Stimulated activated naive CD8-positive, alpha-beta T cell treated with anti-CD3 and anti-CD28 coated beads, Interleukin-15, amount 100 ng/mL, for 72 hours (primary cell): ENCODE results near the gene CARD14.
"Not testable (repeated sequence)": the region's sequence is repeated elsewhere in the genome, so short reads cannot be mapped to it uniquely, and the experiment has no call there.

Source experiments
- ATAC-seq: fragments of 150-1000 bp; cut with Tn5 transposase; 2 replicates; pipeline ENCODE4 v1.10.0; 2021; ENCODE audit warnings: mild to moderate bottlenecking, moderate library complexity
- DNase-seq, 2 donors: peaks; one replicate each; pipeline ENCODE4 v3.0.0; 2021 to 2022
- H3K27ac Mint-ChIP-seq, 2 donors: one replicate each; pipeline ENCODE4 v1.8.0; 2022; ENCODE audit warnings: mild to moderate bottlenecking in 2 of 2, mixed read lengths in 2 of 2, moderate library complexity in 2 of 2
- H3K27me3 Mint-ChIP-seq: one replicate; pipeline ENCODE4 v1.8.0; 2022; ENCODE audit warnings: mixed read lengths
- H3K4me1 Mint-ChIP-seq: one replicate; pipeline ENCODE4 v1.8.0; 2022; ENCODE audit warnings: mild to moderate bottlenecking, mixed read lengths
- H3K4me3 Mint-ChIP-seq, 2 donors: one replicate each; pipeline ENCODE4 v1.8.0; 2022; ENCODE audit warnings: mild to moderate bottlenecking in 2 of 2, mixed read lengths in 2 of 2, moderate library complexity in 1 of 2
- H3K9me3 Mint-ChIP-seq, 2 donors: one replicate each; pipeline ENCODE4 v1.8.0; 2022; ENCODE audit warnings: mixed read lengths in 2 of 2

Gene CARD14

GRCh38 chr17:80142929-80143328, 26.9 kb upstream of the CARD14 start:
- peaks cover 34% of the 10 kb centered on the region for H3K4me1 Mint-ChIP-seq
- no peak overlapping the region for H3K4me3 Mint-ChIP-seq
- H3K27me3 Mint-ChIP-seq = no peaks in the 10 kb centered on the region
- no peaks in the 10 kb centered on the region for H3K9me3 Mint-ChIP-seq
- H3K27ac Mint-ChIP-seq = no peak overlapping the region
- DNase-seq = no peak
- no peak for ATAC-seq

- Mint-ChIP-seq H3K9me3 (no peaks in the 10 kb centered on the region), H3K27me3 (no peaks in the 10 kb centered on the region), H3K4me3 (peak overlapping the region; percentile 87 to 93), H3K4me1 (peaks cover 46% of the 10 kb centered on the region), H3K27ac (peak overlapping the region; percentile 68 to 82)
- DNase-seq (no peak), ATAC-seq (no peak)
Observed at GRCh38 chr17:80145076-80146075, 24.5 kb upstream of the CARD14 start.

GRCh38 chr17:80146121-80147034, 23.5 kb upstream of the CARD14 start:
- Mint-ChIP-seq H3K4me3 (peak overlapping the region; percentile 87 to 93), H3K4me1 (peaks cover 46% of the 10 kb centered on the region), H3K27me3 (no peaks in the 10 kb centered on the region), H3K27ac (peak overlapping the region; percentile 98 to 99), H3K9me3 (no peaks in the 10 kb centered on the region)
- ATAC-seq = peak; percentile 14
- peak; percentile 18 to 42 for DNase-seq

GRCh38 chr17:80147035-80147822, 22.6 kb upstream of the CARD14 start, which contains the start of gene EIF4A3:
Gene EIF4A3, minus strand, starts transcription at chr17:80147128. Its CDS starts 167 bp downstream, at chr17:80146961.
- DNase-seq (peak; percentile 96 to 98), ATAC-seq (peak; percentile 96)
- H3K4me3 Mint-ChIP-seq = peak within 1 kb of the TSS; percentile 87 to 93
- H3K4me1 Mint-ChIP-seq = peaks cover 49% of the 10 kb centered on the region
- peak within 1 kb of the TSS; percentile 98 to 99 for H3K27ac Mint-ChIP-seq
- no peaks in the 10 kb centered on the region for H3K27me3 Mint-ChIP-seq
- peaks cover 0 to 5% of the 10 kb centered on the region in 2 donors for H3K9me3 Mint-ChIP-seq

- Mint-ChIP-seq H3K27ac (no peak overlapping the region), H3K4me3 (no peak overlapping the region), H3K27me3 (no peaks in the 10 kb centered on the region), H3K4me1 (peaks cover 33% of the 10 kb centered on the region), H3K9me3 (peaks cover 0 to 19% of the 10 kb centered on the region in 2 donors)
- ATAC-seq = no peak
- no peak for DNase-seq
Observed at GRCh38 chr17:80151333-80151732, 18.5 kb upstream of the CARD14 start.

GRCh38 chr17:80152081-80152702, 17.6 kb upstream of the CARD14 start:
- H3K4me1 Mint-ChIP-seq = peaks cover 32% of the 10 kb centered on the region
- H3K27me3 Mint-ChIP-seq = no peaks in the 10 kb centered on the region
- ATAC-seq (no peak), DNase-seq (peak in 1 of 2 donors; percentile 32)
- peaks cover 0 to 19% of the 10 kb centered on the region in 2 donors for H3K9me3 Mint-ChIP-seq
- peak overlapping the region in 1 of 2 donors; percentile 80 for H3K27ac Mint-ChIP-seq
- H3K4me3 Mint-ChIP-seq = no peak overlapping the region

GRCh38 chr17:80153004-80153403, 16.8 kb upstream of the CARD14 start:
- no peak for ATAC-seq
- DNase-seq = no peak
- no peak overlapping the region for H3K4me3 Mint-ChIP-seq
- peak overlapping the region in 1 of 2 donors; percentile 23 for H3K27ac Mint-ChIP-seq
- peaks cover 0 to 19% of the 10 kb centered on the region in 2 donors for H3K9me3 Mint-ChIP-seq
- peaks cover 31% of the 10 kb centered on the region for H3K4me1 Mint-ChIP-seq
- no peaks in the 10 kb centered on the region for H3K27me3 Mint-ChIP-seq

GRCh38 chr17:80154166-80154565, 15.7 kb upstream of the CARD14 start:
- DNase-seq (no peak), ATAC-seq (no peak)
- Mint-ChIP-seq H3K4me1 (peaks cover 20% of the 10 kb centered on the region), H3K27ac (no peak overlapping the region), H3K27me3 (peaks cover under 1% of the 10 kb centered on the region), H3K9me3 (peaks cover 0 to 19% of the 10 kb centered on the region in 2 donors), H3K4me3 (no peak overlapping the region)

- peaks cover 20% of the 10 kb centered on the region for H3K4me1 Mint-ChIP-seq
- not testable (repeated sequence) for ATAC-seq, DNase-seq, H3K27ac Mint-ChIP-seq, H3K4me3 Mint-ChIP-seq
- peaks cover 0 to 19% of the 10 kb centered on the region in 2 donors for H3K9me3 Mint-ChIP-seq
- H3K27me3 Mint-ChIP-seq = peaks cover 13% of the 10 kb centered on the region
Observed at GRCh38 chr17:80155600-80155999, 14.2 kb upstream of the CARD14 start.

GRCh38 chr17:80158846-80159245, 11.0 kb upstream of the CARD14 start:
- Mint-ChIP-seq H3K9me3 (peaks cover 0 to 9% of the 10 kb centered on the region in 2 donors), H3K27ac (no peak overlapping the region), H3K27me3 (peaks cover 13% of the 10 kb centered on the region), H3K4me1 (no peaks in the 10 kb centered on the region), H3K4me3 (no peak overlapping the region)
- DNase-seq = no peak
- ATAC-seq = no peak

- peaks cover 0 to 6% of the 10 kb centered on the region in 2 donors for H3K9me3 Mint-ChIP-seq
- DNase-seq (no peak), ATAC-seq (no peak)
- no peaks in the 10 kb centered on the region for H3K4me1 Mint-ChIP-seq
- H3K27me3 Mint-ChIP-seq = peaks cover 20% of the 10 kb centered on the region
- no peak overlapping the region for H3K27ac Mint-ChIP-seq
- no peak overlapping the region for H3K4me3 Mint-ChIP-seq
Observed at GRCh38 chr17:80160536-80160935, 9.3 kb upstream of the CARD14 start.

- Mint-ChIP-seq H3K4me3 (no peak overlapping the region), H3K27me3 (peaks cover 23% of the 10 kb centered on the region), H3K9me3 (no peaks in the 10 kb centered on the region), H3K4me1 (no peaks in the 10 kb centered on the region), H3K27ac (no peak overlapping the region)
- DNase-seq (no peak), ATAC-seq (no peak)
Observed at GRCh38 chr17:80163336-80163735, 6.5 kb upstream of the CARD14 start.

- Mint-ChIP-seq H3K9me3 (no peaks in the 10 kb centered on the region), H3K27me3 (peaks cover 31% of the 10 kb centered on the region)
- no peak for ATAC-seq
Observed at GRCh38 chr17:80164185-80164584, 5.6 kb upstream of the CARD14 start.

GRCh38 chr17:80166446-80166845, 3.4 kb upstream of the CARD14 start:
- H3K9me3 Mint-ChIP-seq = no peaks in the 10 kb centered on the region

More at GRCh38 chr17:80164185-80164584, 5.6 kb upstream of the CARD14 start:
- Mint-ChIP-seq H3K27ac (no peak overlapping the region), H3K4me3 (no peak overlapping the region), H3K4me1 (no peaks in the 10 kb centered on the region)
- DNase-seq = no peak

More at GRCh38 chr17:80166446-80166845, 3.4 kb upstream of the CARD14 start:
- no peaks in the 10 kb centered on the region for H3K4me1 Mint-ChIP-seq
- H3K27me3 Mint-ChIP-seq = peaks cover 20% of the 10 kb centered on the region
- H3K4me3 Mint-ChIP-seq = no peak overlapping the region
- H3K27ac Mint-ChIP-seq = no peak overlapping the region
- DNase-seq (no peak), ATAC-seq (no peak)
